Measurements from ENCODE around the gene AGAP1.

The AGAP1 gene

DNA sequence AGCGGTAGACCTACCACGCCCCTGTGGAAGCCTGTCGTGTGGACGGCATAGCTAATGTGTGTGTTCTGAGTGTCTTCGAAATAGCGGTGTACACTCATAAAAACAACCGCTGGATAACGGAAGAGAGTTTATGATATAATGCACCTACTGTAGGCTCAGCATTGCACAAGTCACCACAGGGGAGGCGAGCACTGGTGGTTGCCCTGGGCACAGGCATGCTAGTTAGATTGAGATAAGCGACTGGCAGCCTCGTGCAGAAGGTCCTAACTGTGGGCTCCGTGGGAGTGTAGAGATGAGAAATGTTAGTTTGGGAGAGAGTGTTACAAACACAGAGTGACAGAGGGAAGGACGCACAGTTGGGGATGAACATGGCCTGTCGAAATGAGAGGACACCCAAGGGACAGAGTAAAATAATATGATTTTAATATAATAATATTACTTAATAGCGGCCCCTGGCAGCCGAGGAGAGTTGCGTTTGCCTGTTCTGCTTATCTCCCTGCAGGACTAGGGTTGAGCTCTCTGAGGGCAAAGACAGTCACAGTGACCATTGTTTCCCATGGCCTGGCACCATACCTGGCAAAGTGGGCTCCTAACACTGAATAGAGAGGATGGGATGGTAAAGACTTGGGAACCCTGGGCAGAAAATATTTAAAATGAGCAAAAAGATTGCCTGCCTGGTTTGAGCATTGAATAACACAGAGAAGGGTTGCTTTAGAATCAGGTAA, 470.2 kb downstream of the AGAP1 start:
- DNase-seq (ENCODE audit: low spot score), result no peak
- no peak overlapping the region for H3K4me3 ChIP-seq
- TF ChIP-seq, protein P1, sequence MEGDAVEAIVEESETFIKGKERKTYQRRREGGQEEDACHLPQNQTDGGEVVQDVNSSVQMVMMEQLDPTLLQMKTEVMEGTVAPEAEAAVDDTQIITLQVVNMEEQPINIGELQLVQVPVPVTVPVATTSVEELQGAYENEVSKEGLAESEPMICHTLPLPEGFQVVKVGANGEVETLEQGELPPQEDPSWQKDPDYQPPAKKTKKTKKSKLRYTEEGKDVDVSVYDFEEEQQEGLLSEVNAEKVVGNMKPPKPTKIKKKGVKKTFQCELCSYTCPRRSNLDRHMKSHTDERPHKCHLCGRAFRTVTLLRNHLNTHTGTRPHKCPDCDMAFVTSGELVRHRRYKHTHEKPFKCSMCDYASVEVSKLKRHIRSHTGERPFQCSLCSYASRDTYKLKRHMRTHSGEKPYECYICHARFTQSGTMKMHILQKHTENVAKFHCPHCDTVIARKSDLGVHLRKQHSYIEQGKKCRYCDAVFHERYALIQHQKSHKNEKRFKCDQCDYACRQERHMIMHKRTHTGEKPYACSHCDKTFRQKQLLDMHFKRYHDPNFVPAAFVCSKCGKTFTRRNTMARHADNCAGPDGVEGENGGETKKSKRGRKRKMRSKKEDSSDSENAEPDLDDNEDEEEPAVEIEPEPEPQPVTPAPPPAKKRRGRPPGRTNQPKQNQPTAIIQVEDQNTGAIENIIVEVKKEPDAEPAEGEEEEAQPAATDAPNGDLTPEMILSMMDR (IDR thresholded peaks at IDR 0.05), result no peak

DNA sequence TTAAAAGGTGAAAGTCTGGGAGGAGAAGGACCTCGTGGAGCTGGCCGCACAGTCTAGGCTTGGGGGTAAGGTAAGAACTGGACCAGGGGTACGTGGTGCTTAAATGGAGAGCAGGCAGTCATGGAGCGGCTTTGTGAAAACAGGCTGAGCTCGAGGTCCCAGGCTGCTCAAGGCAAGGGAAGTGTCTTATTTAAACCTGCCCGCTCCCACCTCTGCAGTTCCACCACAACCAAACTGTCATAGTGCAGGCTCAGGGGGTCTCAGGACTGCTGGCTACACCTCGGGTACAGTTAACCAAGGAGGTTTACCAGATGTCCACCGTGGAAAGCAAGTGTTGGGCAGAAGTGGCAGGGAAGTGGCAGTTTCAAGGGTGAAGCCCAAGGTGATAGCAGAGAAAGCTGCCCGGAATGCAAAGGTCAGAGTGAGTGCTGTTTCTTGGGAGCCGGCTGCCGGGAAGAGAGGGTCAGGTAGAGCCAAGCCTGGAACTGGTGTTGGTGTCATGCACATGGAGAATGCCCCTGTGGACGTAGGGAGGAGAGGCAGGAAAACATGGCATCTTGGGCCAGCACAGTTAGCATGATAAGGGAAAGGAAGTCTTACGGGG, 471.0 kb downstream of the AGAP1 start:
- Histone ChIP-seq H3K4me3 (no peak overlapping the region), H3K27ac (no peak overlapping the region)
- DNase-seq (ENCODE audit: low spot score), result no peak
- TF ChIP-seq, protein P1 (IDR thresholded peaks at IDR 0.05), result no peak

More for the DNA sequence above, 470.2 kb downstream of the AGAP1 start:
- no peak overlapping the region for H3K27ac ChIP-seq

DNA sequence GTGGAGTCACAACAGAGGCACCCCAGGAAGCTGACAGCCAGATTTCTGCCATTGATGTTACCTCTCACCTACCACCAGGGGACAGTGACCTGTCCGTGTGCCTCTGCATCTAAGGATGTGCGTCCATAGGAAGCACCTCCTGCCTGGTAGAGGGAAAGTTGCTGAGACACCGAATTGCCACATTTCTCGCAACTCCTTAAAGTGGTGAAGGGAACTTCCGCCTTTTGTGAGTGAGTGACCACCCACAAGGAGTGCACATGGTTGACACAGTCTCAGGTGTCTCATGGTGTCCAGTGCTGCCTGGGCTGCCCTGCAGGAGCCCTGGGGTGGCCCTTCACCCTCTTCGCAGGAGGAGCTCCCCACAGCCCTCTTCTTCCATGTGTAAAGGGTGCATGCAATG, 472.6 kb downstream of the AGAP1 start:
- Histone ChIP-seq H3K27ac (no peak overlapping the region), H3K4me3 (no peak overlapping the region)
- DNase-seq (ENCODE audit: low spot score), result no peak
- TF ChIP-seq, protein P1 (IDR thresholded peaks at IDR 0.05), result no peak

DNA sequence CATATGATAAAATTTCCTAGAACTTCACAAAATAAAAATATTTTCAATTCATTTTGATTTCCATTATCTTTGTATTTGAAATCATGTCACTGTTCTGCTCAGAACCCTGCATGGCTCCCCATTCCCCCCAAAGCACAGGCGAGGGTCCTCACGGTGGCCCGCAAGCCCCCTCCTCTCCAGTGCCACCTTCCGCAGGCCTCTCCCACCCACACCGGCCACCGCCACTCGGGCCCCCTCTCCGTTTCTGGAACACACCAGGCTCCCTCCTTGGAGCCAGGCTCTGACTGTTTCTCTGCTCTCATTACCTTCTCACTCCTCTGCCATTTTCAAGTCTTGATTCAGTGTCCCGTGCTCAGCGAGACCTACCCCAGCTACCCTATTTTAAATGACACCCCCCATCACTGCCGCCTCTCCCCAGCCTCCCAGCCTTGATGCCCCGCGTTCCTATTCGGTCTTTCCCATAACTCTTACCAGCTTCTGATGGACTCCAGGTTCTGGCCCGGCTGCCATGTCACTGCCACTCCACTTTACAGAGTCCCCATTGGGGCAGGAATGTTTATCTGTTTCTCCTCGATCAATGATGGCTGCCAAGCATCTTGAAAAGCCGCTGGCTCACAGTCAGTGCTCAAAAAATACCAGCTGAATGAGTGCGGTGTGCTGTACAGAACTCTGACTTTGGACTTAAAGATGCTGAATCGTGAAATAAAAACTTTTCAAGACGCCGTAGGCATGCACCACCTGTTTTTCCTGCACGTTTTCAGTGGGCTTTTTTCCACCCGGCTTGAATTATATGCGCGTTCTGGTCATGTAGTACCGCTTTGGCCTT, 473.3 kb downstream of the AGAP1 start:
- no peak overlapping the region for H3K27ac ChIP-seq
- no peak overlapping the region for H3K4me3 ChIP-seq
- no peak for DNase-seq (ENCODE audit: low spot score)
- TF ChIP-seq, protein P1 (IDR thresholded peaks at IDR 0.05), result no peak

DNA sequence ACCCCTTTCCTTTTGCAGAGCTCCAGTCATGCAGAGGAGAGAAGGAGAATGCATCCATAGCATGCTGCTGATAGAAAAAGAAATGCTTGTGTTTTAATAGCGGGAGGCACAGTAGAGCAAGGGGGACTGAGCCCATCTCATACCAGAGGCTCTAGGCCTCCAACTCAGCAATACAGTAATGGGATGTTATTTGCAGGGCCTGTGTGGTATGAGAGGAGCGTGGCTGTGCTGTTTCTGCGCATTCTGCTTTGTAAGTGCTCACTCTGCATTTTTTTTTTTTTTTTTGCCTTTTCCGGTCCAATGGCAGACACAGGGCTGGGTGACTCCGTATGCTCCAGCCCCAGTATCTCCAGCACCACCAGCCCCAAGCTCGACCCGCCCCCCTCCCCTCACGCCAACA, 474.3 kb downstream of the AGAP1 start:
- TF ChIP-seq, protein P1 (IDR thresholded peaks at IDR 0.05), result no peak
- no peak overlapping the region for H3K27ac ChIP-seq
- DNase-seq (ENCODE audit: low spot score), result no peak
- H3K4me3 ChIP-seq, result no peak overlapping the region

DNA sequence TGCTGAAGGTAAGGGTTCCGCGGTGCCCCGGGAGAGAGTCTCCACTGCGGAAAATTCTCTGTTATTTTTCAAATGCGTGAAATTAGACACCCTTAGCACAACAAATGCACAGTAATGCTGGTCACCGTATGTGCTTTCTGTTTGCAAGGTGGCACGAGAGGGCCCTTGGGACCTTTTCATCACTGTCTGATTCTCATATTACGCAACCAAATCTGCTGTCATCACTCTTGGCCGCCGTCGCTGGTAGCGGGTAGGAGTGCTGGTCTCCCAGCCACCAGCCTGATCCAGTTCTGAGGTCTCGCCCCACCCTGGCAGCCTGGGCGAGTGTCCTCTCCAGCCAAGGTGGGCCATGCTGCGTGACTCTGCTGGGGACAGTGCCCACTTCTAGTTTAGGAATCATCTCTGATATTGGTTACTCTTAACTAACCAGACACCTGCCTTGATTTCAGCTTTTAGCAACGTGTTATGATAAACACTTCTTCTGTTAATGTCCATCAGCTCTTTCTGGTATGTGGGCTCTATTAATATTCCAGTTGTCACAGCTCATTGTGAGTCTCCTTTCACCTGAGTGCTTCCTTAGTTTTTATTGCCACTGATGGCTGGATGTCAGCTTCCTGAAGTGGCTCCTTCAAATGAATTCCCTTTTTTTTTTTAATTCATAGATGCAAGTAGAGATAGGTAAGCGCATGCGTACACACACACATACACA, 474.9 kb downstream of the AGAP1 start:
- no peak overlapping the region for H3K27ac ChIP-seq
- TF ChIP-seq, protein P1 (IDR thresholded peaks at IDR 0.05), result no peak
- H3K4me3 ChIP-seq, result no peak overlapping the region
- no peak for DNase-seq (ENCODE audit: low spot score)
